Epidermal melanocyte (primary cell): ENCODE measurements around the gene FRY.

Source experiments
- DNase-seq: peaks from one replicate; pipeline ENCODE4 v3.0.0; 2011; ENCODE audit warnings: low spot score; ENCODE audit not compliant: insufficient read length

Gene FRY

DNA sequence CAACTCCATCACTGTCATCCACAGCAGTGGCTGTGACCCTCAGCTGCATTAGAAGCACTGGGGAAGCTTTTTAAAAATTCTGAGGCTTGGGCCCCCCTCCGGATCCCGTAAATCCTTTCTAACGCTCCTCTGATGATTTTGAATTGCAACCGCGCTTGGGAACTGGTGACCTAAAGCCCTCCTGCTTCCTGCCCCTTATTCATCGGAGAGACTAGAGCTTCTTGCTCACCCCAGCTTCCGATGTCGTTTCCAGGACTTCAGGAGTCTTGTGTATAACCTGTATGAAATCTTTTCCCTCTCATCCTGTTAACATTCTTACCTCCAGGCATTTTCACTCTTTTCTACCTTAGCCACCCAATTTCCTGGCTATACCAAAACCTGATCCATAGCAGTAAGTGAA, 268.8 kb downstream of the FRY start:
- DNase-seq, result no peak

DNA sequence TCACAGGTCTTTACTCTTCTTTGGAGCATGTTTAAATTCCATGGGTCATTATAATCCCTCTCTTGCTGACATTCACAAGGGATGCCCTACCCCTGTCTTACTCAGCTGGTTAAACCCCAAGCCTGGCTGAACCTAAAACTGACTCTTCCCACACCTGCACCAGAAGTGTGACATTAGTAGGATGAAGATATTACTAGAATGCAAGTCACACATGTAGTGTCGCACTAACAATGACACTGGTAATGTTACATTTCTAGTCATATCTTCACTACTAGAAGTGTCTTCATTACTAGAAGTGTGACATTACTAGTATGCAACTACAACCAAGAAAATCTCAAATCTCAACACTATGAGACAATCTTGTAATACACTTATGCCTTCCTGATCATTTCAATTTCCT, 269.3 kb downstream of the FRY start:
- DNase-seq, result no peak

GRCh38 chr13:32302461-32302860, 270.9 kb downstream of the FRY start:
- DNase-seq, result no peak

DNA sequence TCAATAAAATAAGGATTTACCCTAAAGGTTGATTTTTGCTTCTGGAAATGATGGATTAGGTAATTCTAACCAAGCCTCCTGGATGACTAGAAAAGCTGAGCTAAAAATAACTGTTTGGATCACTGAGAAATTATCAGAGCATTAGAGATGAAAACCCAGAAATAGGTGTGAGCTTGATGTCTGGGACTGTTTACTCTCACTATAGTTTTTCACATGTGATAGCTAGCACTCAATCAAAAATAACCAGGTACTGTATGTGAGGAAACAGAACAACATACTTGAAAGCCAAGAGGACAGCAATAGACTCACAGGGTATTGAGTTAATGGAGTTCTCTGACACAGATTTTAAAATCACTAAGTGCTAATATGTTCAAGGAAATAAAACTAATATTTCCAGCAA, 274.1 kb downstream of the FRY start:
- DNase-seq, result no peak

- no peak for DNase-seq
These were observed 277.9 kb downstream of the FRY start for GRCh38 chr13:32309312-32310133.

DNA sequence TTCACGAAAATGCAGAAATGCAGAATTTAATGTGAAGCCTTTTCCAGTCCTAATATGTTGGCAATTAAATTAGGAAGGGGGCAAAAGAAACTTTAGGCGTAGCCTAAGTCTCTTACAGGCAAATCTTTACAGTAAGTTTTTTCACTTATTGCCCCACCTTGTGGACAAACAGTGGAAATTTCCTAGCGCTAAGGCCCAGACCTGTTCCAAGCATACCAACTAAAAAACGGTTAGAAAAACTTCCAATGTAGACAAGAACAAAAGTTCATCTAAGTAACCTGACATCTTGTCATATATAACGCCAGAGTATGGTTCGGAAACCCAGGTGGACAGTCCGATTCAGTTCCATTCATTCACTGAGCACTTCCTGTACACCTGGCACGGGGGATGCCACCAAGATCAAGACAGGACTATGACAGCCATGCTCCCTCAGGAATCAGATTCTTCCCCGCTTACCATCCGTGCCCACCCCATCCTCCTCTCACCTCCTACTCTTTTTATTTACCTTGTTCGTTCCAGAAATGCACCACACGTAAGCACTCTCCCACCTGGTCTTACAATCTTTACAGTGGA, 278.6 kb downstream of the FRY start:
- DNase-seq, result peak; percentile 49

DNA sequence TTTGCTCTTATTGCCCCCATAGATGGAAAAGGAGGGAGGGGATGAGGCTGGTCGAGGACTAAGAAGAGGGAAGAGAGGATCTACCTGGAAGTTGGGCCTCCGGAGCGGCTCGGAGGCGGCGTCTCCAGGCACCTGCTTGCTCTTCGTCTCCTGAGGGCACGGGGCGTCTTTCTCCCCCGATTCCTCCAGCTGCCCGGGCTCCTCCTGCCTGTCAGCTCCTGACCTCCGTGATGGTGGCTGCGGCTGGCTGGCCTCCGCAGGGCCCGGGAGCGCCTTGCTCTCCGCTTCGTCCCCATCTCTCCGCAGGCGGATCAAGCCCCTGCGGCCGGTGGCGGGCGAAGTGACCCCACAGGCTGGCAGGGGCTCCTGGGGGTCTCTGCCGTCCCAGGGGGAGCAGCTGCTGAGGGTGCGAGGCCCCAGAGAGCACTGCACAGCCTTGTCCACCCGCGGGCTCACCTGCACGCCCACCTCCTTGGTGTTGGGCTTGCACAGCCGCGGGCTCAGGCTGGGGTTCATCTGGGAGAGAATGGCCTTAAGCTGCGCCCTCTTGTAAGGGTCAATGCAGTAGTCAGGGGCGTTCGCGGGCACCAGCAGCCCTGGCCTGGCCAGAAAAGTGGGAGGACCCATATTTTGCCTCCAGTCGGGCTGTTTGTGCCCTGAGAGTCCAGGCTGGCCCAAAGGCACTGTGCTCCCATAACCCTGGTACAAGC, 279.8 kb downstream of the FRY start:
- no peak for DNase-seq

- no peak for DNase-seq
These were observed 283.0 kb downstream of the FRY start for GRCh38 chr13:32314271-32315237.

DNA sequence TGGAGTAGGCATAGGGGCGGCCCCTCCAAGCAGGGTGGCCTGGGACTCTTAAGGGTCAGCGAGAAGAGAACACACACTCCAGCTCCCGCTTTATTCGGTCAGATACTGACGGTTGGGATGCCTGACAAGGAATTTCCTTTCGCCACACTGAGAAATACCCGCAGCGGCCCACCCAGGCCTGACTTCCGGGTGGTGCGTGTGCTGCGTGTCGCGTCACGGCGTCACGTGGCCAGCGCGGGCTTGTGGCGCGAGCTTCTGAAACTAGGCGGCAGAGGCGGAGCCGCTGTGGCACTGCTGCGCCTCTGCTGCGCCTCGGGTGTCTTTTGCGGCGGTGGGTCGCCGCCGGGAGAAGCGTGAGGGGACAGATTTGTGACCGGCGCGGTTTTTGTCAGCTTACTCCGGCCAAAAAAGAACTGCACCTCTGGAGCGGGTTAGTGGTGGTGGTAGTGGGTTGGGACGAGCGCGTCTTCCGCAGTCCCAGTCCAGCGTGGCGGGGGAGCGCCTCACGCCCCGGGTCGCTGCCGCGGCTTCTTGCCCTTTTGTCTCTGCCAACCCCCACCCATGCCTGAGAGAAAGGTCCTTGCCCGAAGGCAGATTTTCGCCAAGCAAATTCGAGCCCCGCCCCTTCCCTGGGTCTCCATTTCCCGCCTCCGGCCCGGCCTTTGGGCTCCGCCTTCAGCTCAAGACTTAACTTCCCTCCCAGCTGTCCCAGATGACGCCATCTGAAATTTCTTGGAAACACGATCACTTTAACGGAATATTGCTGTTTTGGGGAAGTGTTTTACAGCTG, 283.9 kb downstream of the FRY start, which contains the start of the genes BRCA2 and ZAR1L:
Gene BRCA2, plus strand, starts transcription at position 271 of the 790 bp plus-strand sequence. CDS start 953 bp downstream, outside the sequence.
Gene ZAR1L, minus strand, starts transcription at position 126 of the 790 bp plus-strand sequence. CDS start 3,438 bp downstream, outside the sequence.
- DNase-seq, result peak; percentile 44

DNA sequence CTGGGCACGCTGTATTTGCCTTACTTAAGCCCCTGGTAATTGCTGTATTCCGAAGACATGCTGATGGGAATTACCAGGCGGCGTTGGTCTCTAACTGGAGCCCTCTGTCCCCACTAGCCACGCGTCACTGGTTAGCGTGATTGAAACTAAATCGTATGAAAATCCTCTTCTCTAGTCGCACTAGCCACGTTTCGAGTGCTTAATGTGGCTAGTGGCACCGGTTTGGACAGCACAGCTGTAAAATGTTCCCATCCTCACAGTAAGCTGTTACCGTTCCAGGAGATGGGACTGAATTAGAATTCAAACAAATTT, 284.4 kb downstream of the FRY start:
- DNase-seq, result no peak

GRCh38 chr13:32316501-32316900, 284.9 kb downstream of the FRY start:
- DNase-seq, result no peak

DNA sequence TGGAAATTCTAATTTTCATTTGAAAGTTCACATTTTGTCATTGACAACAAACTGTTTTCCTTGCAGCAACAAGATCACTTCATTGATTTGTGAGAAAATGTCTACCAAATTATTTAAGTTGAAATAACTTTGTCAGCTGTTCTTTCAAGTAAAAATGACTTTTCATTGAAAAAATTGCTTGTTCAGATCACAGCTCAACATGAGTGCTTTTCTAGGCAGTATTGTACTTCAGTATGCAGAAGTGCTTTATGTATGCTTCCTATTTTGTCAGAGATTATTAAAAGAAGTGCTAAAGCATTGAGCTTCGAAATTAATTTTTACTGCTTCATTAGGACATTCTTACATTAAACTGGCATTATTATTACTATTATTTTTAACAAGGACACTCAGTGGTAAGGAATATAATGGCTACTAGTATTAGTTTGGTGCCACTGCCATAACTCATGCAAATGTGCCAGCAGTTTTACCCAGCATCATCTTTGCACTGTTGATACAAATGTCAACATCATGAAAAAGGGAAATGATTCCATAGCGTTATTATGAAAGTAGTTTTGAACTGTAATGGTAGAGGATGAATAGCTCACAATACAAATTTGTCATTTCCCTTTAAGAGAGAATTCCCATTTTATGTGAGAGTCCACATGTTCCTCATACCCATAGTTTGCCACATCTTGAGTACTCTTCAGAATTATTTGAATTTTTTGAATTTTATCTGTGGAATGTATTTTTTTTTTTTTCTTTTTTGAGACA, 286.3 kb downstream of the FRY start:
- DNase-seq, result no peak

GRCh38 chr13:32320528-32320927, 289.0 kb downstream of the FRY start:
- no peak for DNase-seq

GRCh38 chr13:32323912-32324311, 292.3 kb downstream of the FRY start:
- no peak for DNase-seq

DNA sequence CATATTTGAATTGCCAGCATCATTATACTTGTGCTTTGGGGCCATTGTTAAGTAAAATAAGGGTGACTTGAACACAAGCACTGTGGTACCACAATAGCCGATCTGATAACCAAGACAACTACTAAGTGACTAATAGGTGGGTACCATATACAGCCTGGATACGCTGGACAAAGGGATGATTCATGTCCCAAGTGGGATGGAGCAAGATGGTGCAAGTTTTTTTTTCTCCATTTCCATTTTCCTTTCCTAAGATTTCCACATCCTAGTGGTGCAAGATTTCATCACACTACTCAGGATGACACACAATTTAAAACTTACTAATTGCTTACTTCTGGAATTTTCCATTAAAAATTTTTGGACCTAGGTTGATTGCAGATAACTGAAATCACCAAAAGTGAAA, 298.9 kb downstream of the FRY start:
- DNase-seq, result no peak

- no peak for DNase-seq
These were observed 303.1 kb downstream of the FRY start for GRCh38 chr13:32334671-32335070.

DNA sequence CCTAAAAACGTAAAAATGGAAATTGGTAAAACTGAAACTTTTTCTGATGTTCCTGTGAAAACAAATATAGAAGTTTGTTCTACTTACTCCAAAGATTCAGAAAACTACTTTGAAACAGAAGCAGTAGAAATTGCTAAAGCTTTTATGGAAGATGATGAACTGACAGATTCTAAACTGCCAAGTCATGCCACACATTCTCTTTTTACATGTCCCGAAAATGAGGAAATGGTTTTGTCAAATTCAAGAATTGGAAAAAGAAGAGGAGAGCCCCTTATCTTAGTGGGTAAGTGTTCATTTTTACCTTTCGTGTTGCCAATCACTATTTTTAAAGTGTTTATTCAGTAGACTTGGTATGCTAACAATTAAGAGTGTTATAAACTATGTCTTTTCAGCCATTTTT, 309.3 kb downstream of the FRY start:
- no peak for DNase-seq

GRCh38 chr13:32347651-32348050, 316.1 kb downstream of the FRY start:
- no peak for DNase-seq
